A204.1 (cell line): ENCODE data around the gene DNAL1.
"Not testable (repeated sequence)": the region's sequence is repeated elsewhere in the genome, so short reads cannot be mapped to it uniquely, and the experiment has no call there.

Experiments used
- FAIRE-seq: peaks from 2 replicates; lab custom pipeline; 2012; peaks lifted over from hg19 to GRCh38; lab: Jason Lieb, UNC

The DNAL1 gene

GRCh38 chr14:73640796-73641365 is 3.9 kb upstream of the DNAL1 start:
- no peak for FAIRE-seq

GRCh38 chr14:73645248-73645610 is 443 bp downstream of the DNAL1 start:
- no peak for FAIRE-seq

GRCh38 chr14:73651005-73651404 is 6.2 kb downstream of the DNAL1 start:
- no peak for FAIRE-seq

GRCh38 chr14:73655851-73656250 is 11.1 kb downstream of the DNAL1 start:
- no peak for FAIRE-seq

GRCh38 chr14:73659202-73659601 is 14.4 kb downstream of the DNAL1 start:
- not testable (repeated sequence) for FAIRE-seq

GRCh38 chr14:73660511-73660910 is 15.7 kb downstream of the DNAL1 start:
- no peak for FAIRE-seq

GRCh38 chr14:73661872-73662271 is 17.1 kb downstream of the DNAL1 start:
- FAIRE-seq = no peak

GRCh38 chr14:73662487-73662943 is 17.7 kb downstream of the DNAL1 start:
- peak; percentile 80 for FAIRE-seq

- FAIRE-seq = no peak
These were observed 18.9 kb downstream of the DNAL1 start for GRCh38 chr14:73663548-73664212.

- FAIRE-seq = no peak
These were observed 20.3 kb downstream of the DNAL1 start for GRCh38 chr14:73665130-73665529.

GRCh38 chr14:73666583-73666982 is 21.8 kb downstream of the DNAL1 start:
- no peak for FAIRE-seq

- no peak for FAIRE-seq
These were observed 23.1 kb downstream of the DNAL1 start for GRCh38 chr14:73667854-73668253.

GRCh38 chr14:73674986-73675385 is 30.2 kb downstream of the DNAL1 start:
- FAIRE-seq = no peak

- FAIRE-seq = no peak
These were observed 33.9 kb downstream of the DNAL1 start for GRCh38 chr14:73678698-73679097.

GRCh38 chr14:73680821-73681220 is 36.0 kb downstream of the DNAL1 start:
- FAIRE-seq = no peak

- no peak for FAIRE-seq
These were observed 39.8 kb downstream of the DNAL1 start for GRCh38 chr14:73684627-73685026.

GRCh38 chr14:73685328-73685727 is 40.5 kb downstream of the DNAL1 start:
- FAIRE-seq = no peak

GRCh38 chr14:73686901-73687300 is 42.1 kb downstream of the DNAL1 start:
- FAIRE-seq = no peak

- FAIRE-seq = no peak
These were observed 49.3 kb downstream of the DNAL1 start for GRCh38 chr14:73694083-73694482.

GRCh38 chr14:73695082-73695481 is 50.3 kb downstream of the DNAL1 start:
- no peak for FAIRE-seq

GRCh38 chr14:73695997-73696396 is 51.2 kb downstream of the DNAL1 start:
- no peak for FAIRE-seq

GRCh38 chr14:73696466-73697400 is 51.9 kb downstream of the DNAL1 start:
- no peak for FAIRE-seq

GRCh38 chr14:73700325-73700724 is 55.5 kb downstream of the DNAL1 start:
- FAIRE-seq = no peak
